HG03039 (cell line): Measurements from ENCODE around the gene TREML2.
"Not testable (repeated sequence)": the region's sequence is repeated elsewhere in the genome, so short reads cannot be mapped to it uniquely, and the experiment has no call there.

ENCODE experiments used
- ATAC-seq: cut with Tn5 transposase; IDR thresholded peaks from one replicate; pipeline ENCODE4 v1.9.1; 2021; ENCODE audit warnings: mild to moderate bottlenecking, moderate library complexity; ENCODE audit not compliant: unreplicated experiment

The TREML2 gene

GRCh38 chr6:41200901-41201763, at the start of gene TREML2:
TREML2 (minus strand) TSS chr6:41201149; CDS start chr6:41201008, 141 bp downstream.
- ATAC-seq = no peak

GRCh38 chr6:41247882-41248705, 47.1 kb upstream of the TREML2 start:
- ATAC-seq = no peak

- ATAC-seq = no peak
Measured at GRCh38 chr6:41247288-41247865, 46.4 kb upstream of the TREML2 start.

GRCh38 chr6:41246529-41246928, 45.6 kb upstream of the TREML2 start:
- not testable (repeated sequence) for ATAC-seq

- ATAC-seq = no peak
Measured at GRCh38 chr6:41239467-41240159, 38.7 kb upstream of the TREML2 start.

- no peak for ATAC-seq
Measured at GRCh38 chr6:41237128-41237527, 36.2 kb upstream of the TREML2 start.

- no peak for ATAC-seq
Measured at GRCh38 chr6:41236276-41236675, 35.3 kb upstream of the TREML2 start.

GRCh38 chr6:41232667-41233066, 31.7 kb upstream of the TREML2 start:
- no peak for ATAC-seq

GRCh38 chr6:41231246-41231645, 30.3 kb upstream of the TREML2 start:
- no peak for ATAC-seq

- ATAC-seq = no peak
Measured at GRCh38 chr6:41229721-41230120, 28.8 kb upstream of the TREML2 start.

GRCh38 chr6:41228616-41229015, 27.7 kb upstream of the TREML2 start:
- no peak for ATAC-seq

- no peak for ATAC-seq
Measured at GRCh38 chr6:41228096-41228495, 27.1 kb upstream of the TREML2 start, which contains the start of gene TREML4. TREML4 (plus strand) TSS chr6:41228349; CDS start chr6:41228428, 79 bp downstream.

GRCh38 chr6:41226752-41227151, 25.8 kb upstream of the TREML2 start:
- no peak for ATAC-seq

- ATAC-seq = no peak
Measured at GRCh38 chr6:41224800-41225199, 23.9 kb upstream of the TREML2 start.

GRCh38 chr6:41222513-41222912, 21.6 kb upstream of the TREML2 start:
- ATAC-seq = no peak

GRCh38 chr6:41222045-41222444, 21.1 kb upstream of the TREML2 start:
- ATAC-seq = no peak

- no peak for ATAC-seq
Measured at GRCh38 chr6:41216616-41217015, 15.7 kb upstream of the TREML2 start.

- ATAC-seq = no peak
Measured at GRCh38 chr6:41215777-41216176, 14.8 kb upstream of the TREML2 start.

GRCh38 chr6:41214559-41215238, 13.8 kb upstream of the TREML2 start:
- ATAC-seq = no peak
